K562 (cell line): Measurements from ENCODE around the gene RNF166. TPM values are rescaled to one million over a fixed set of nuclear protein-coding genes. Genes with fewer than 3 reads are reported as not detected.

ENCODE experiments used
- ATAC-seq: fragments of 200-7000 bp; cut with Tn5 transposase; 3 replicates; pipeline ENCODE4 v1.9.1; 2020; ENCODE audit warnings: moderate library complexity
- BruUV-seq: library from RNA; stranded (reverse); fragments of 400-500 nt; replicated peaks from 2 replicates; lab custom pipeline; 2021; lab: Mats Ljungman, UMichigan
- CTCF ChIA-PET: fragments of 300-600 bp; formaldehyde crosslinking; extraction: SDS; loops from one replicate; lab custom pipeline; 2021; ENCODE audit warnings: low intra/inter-chr PET ratio; lab: Yijun Ruan, JAX
- POLR2A ChIA-PET: fragments of 300-600, 350-650 bp; sonication (Branson Sonifier 250); formaldehyde crosslinking; extraction: SDS; loops from one replicate; lab custom pipeline; 2021; ENCODE audit warnings: antibody characterized with exemption, inconsistent platforms; lab: Yijun Ruan, JAX
- DNase-seq, 4 experiments: peaks; one replicate each; pipeline versions ENCODE4 v3.0.0 to v3.0.0-alpha.2; 2011 to 2018; ENCODE audit warnings: low spot score in 3 of 4, mixed read lengths in 3 of 4; ENCODE audit errors: extremely low read depth in 1 of 4
- FAIRE-seq: peaks from 2 replicates; lab custom pipeline; 2011; peaks lifted over from hg19 to GRCh38; lab: Jason Lieb, UNC
- H2AFZ ChIP-seq: 2 replicates; pipeline ENCODE4 v1.6.0; 2011; ENCODE audit warnings: low read depth, low read length, control low read depth, inconsistent platforms
- H3K27ac ChIP-seq: fragments of 200-600 bp; 3 replicates; pipeline ENCODE4 v1.8.0; 2011; ENCODE audit warnings: low read depth, mild to moderate bottlenecking, control low read depth, inconsistent platforms, low read length, moderate library complexity, mixed read lengths; ENCODE audit errors: extremely low read depth
- H3K27me3 ChIP-seq, 2 experiments: fragments of 300-600 bp in 1 of 2; 2 replicates in 1 of 2; 3 replicates in 1 of 2; pipeline versions ENCODE4 v1.6.0 to v1.8.0; 2011; ENCODE audit warnings: inconsistent platforms in 2 of 2, low read length in 2 of 2, mild to moderate bottlenecking in 1 of 2, mixed read lengths in 1 of 2, moderate library complexity in 1 of 2; ENCODE audit not compliant: control insufficient read depth in 2 of 2, insufficient read depth in 2 of 2
- H3K36me3 ChIP-seq: fragments of 300-600 bp; 3 replicates; pipeline ENCODE4 v1.8.0; 2011; ENCODE audit warnings: mild to moderate bottlenecking, low read length, inconsistent platforms; ENCODE audit not compliant: control insufficient read depth, insufficient read depth
- H3K4me1 ChIP-seq, 2 experiments: fragments of 200-600 bp in 1 of 2; replicated peaks in 1 of 2; 2 replicates in 1 of 2; 3 replicates in 1 of 2; pipeline versions ENCODE4 v1.5.1 to v1.8.0; 2011; ENCODE audit warnings: inconsistent platforms in 2 of 2, low read length in 2 of 2, mild to moderate bottlenecking in 1 of 2, mixed read lengths in 1 of 2, moderate library complexity in 1 of 2; ENCODE audit not compliant: control insufficient read depth in 2 of 2, insufficient read depth in 2 of 2
- H3K4me2 ChIP-seq: 2 replicates; pipeline ENCODE4 v1.6.1; 2011; ENCODE audit warnings: low read length, control low read depth, inconsistent platforms, mixed read lengths; ENCODE audit not compliant: insufficient read depth
- H3K4me3 ChIP-seq: fragments of 200-600 bp; sonication (generic), shearing (Covaris generic); 2 replicates; pipeline ENCODE4 v1.5.1; 2016; ENCODE audit warnings: control low read depth, inconsistent platforms
- H3K79me2 ChIP-seq: fragments of 200-600 bp; 3 replicates; pipeline ENCODE4 v1.8.0; 2011; ENCODE audit warnings: low read length, inconsistent platforms; ENCODE audit not compliant: control insufficient read depth, insufficient read depth
- H3K9ac ChIP-seq, 2 experiments: 2 replicates each; pipeline versions ENCODE4 v1.6.0 to v1.6.1; 2011; ENCODE audit warnings: low read depth in 2 of 2, low read length in 2 of 2, control low read depth in 1 of 2, inconsistent platforms in 1 of 2, mild to moderate bottlenecking in 1 of 2, mixed read lengths in 1 of 2; ENCODE audit not compliant: insufficient read depth in 1 of 2
- H3K9me1 ChIP-seq: one replicate; pipeline ENCODE4 v1.6.0; 2011; ENCODE audit warnings: inconsistent platforms, mild to moderate bottlenecking, low read length, moderate library complexity; ENCODE audit not compliant: control insufficient read depth, insufficient read depth
- H3K9me3 ChIP-seq: replicated peaks from 2 replicates; pipeline ENCODE4 v1.5.1; 2011; ENCODE audit warnings: low read depth, low read length, inconsistent platforms; ENCODE audit not compliant: control insufficient read depth, insufficient read depth
- H4K20me1 ChIP-seq: replicated peaks from 2 replicates; pipeline ENCODE4 v1.6.1; 2011; ENCODE audit warnings: low read length, inconsistent platforms, mixed read lengths; ENCODE audit not compliant: control insufficient read depth, insufficient read depth
- FIP1L1 ChIP-seq: fragments of 200-400 bp; formaldehyde crosslinking; IDR thresholded peaks from 2 replicates; pipeline ENCODE4 v1.6.1; 2018; ENCODE audit warnings: mild to moderate bottlenecking, low read depth, low read length; ENCODE audit not compliant: poor library complexity, severe bottlenecking
- PCBP1 ChIP-seq: fragments of 200-400 bp; formaldehyde crosslinking; IDR thresholded peaks from 2 replicates; pipeline ENCODE4 v1.6.1; 2018; ENCODE audit warnings: mild to moderate bottlenecking, low read depth, low read length; ENCODE audit not compliant: poor library complexity, severe bottlenecking
- SP2 ChIP-seq: IDR thresholded peaks from 2 replicates; pipeline ENCODE4 v1.6.1; 2011; ENCODE audit warnings: mild to moderate bottlenecking, low read depth, low read length, moderate library complexity; ENCODE audit not compliant: poor library complexity, severe bottlenecking; ENCODE audit errors: extremely low read depth
- ZNF165 ChIP-seq: fragments of 250-450 bp; sonication (Bioruptor Pico); IDR thresholded peaks from 2 replicates; pipeline ENCODE4 v1.4.0; 2020; ENCODE audit warnings: borderline replicate concordance
- WGBS: fragments of 100-300 bp; shearing (Covaris generic); methylation state at CpG from one replicate; pipeline ENCODE4 v1.1.6; 2016; ENCODE audit warnings: low coverage, mixed read lengths; ENCODE audit not compliant: insufficient coverage; ENCODE audit errors: missing lambda C conversion rate; 5-methylcytosine and 5-hydroxymethylcytosine counted together
- in situ Hi-C: fragments of 300-500 bp; cut with MboI; formaldehyde crosslinking; loops from 4 replicates; pipeline ENCODE4 v1.15.0; 2018; ENCODE audit warnings: inconsistent platforms, mixed read lengths
- intact Hi-C: fragments of 100-400 bp; cut with micrococcal nuclease; formaldehyde crosslinking; loops from 2 replicates; pipeline ENCODE4 v1.14.2; 2022
- polyA plus RNA-seq, 8 experiments: library from polyadenylated mRNA; depleted of rRNA in 4 of 8; stranded (reverse) in 5 of 8; unstranded in 3 of 8; fragments of >200 nt; fragmentation: Nextera tagmentation in 2 of 8; fragmentation: Illumina TruSeq in 1 of 8; extraction: Ambion mirVana in 2 of 8; extraction: Trizol in 1 of 8; gene quantifications; 2 replicates each; pipeline versions ENCODE4 v1.2.1 to v1.2.3, GENCODE V29; 2011 to 2014; ENCODE audit warnings: inconsistent platforms in 1 of 8, missing spikeins in 1 of 8
- total RNA-seq, 7 experiments: library from RNA; depleted of rRNA in 6 of 7; stranded (reverse); fragments of >200 nt in 6 of 7; fragmentation: Illumina TruSeq in 2 of 7; extraction: Trizol in 2 of 7; gene quantifications; 2 replicates each; pipeline versions ENCODE4 v1.2.1 to v1.2.3, GENCODE V29; 2011 to 2021; ENCODE audit warnings: low replicate concordance in 1 of 7
- TF ChIP-seq, protein P1 (sequence below): fragments of 450-650 bp; IDR thresholded peaks from 2 replicates; pipeline ENCODE4 v1.6.1; 2016; ENCODE audit warnings: low read depth

RNF166 gene
- total and polyA plus RNA-seq, 9 of the 15 experiments (the other 6 are each of a cell fraction or from before 2014, with no cell fraction given) = 0.56 to 60.3 (median 19.5) TPM

- intact Hi-C loops = no loop called here
- Histone ChIP-seq H3K9ac (peak overlapping the region in 1 of 2 experiments; percentile 14; a peak in 2 of 4 replicates), H4K20me1 (peaks cover 13% of the 10 kb centered on the region; the same call in 1 of the 2 replicates), H3K27me3 (no peaks in the 10 kb centered on the region), H3K9me3 (no peaks in the 10 kb centered on the region), H3K36me3 (peaks cover 86% of the 10 kb centered on the region; the same call in 2 of the 3 replicates), H3K4me2 (no peak overlapping the region), H2AFZ (no peak overlapping the region), H3K4me1 (peaks cover 18 to 92% of the 10 kb centered on the region in 2 experiments), H3K9me1 (no peaks in the 10 kb centered on the region), H3K27ac (no peak overlapping the region), H3K79me2 (peaks cover 44% of the 10 kb centered on the region), H3K4me3 (no peak overlapping the region)
- 86% methylated on average over 26 of the region's 29 CpGs for WGBS
- in situ Hi-C loops = no loop called here
- no peak for ATAC-seq
- DNase-seq = no peak
- FAIRE-seq = no peak
- BruUV-seq = no TSS peak
- ChIA-PET CTCF (no interaction called here), POLR2A (interaction anchor here (0.6 to 1.2 kb wide), 2 partner anchors 23 to 60 kb away, joined by 3 to 4 read pairs; no protein-coding TSS in a partner anchor)
- peak; percentile 13 for TF ChIP-seq PCBP1
- TF ChIP-seq FIP1L1 = peak; percentile 29
- no peak for TF ChIP-seq SP2
Measured at GRCh38 chr16:88655733-88656281, 50.4 kb downstream of the RNF166 start.

DNA sequence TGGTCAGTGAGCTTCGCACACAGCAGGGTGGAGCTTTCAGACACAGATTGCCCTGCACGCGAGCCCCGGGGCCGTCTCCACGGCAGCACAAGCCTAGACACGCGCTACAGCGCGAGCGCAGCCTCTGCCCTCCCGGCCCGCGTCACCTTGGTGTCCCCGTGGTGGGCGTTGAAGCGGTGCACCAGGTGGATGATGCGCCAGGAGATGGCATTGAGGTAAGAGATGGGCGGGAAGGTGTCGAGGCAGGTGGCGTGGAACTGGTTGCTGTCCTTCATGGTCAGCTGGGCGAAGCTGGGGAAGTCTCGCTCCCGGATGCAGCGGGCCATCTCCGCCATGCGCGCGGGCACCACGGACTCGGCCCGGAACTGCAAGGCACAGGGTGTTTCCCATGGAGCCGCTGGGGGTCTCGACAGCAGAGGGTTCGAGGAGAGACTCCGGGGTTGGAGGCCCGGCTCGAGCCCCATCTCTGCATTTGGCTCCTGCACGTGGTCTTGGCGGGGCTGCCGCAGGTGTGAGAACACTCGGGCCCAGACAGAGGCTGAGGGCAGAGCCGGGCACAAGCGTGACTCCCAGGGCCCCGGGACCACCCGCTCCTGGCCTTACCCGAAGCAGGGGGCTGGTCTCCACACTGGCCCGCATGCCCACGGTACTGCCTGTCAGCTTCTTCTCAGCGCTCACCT, 51.0 kb downstream of the RNF166 start:
- in situ Hi-C loops (no loop called here), intact Hi-C loops (no loop called here)
- Histone ChIP-seq H3K9me3 (no peaks in the 10 kb centered on the region), H2AFZ (no peak overlapping the region), H3K4me3 (no peak overlapping the region), H3K36me3 (peaks cover 85% of the 10 kb centered on the region; the same call in 2 of the 3 replicates), H3K9ac (peak overlapping the region in 1 of 2 experiments; percentile 14; a peak in 1 of 4 replicates), H4K20me1 (peaks cover 13% of the 10 kb centered on the region; the same call in 1 of the 2 replicates), H3K27ac (no peak overlapping the region), H3K9me1 (no peaks in the 10 kb centered on the region), H3K79me2 (peaks cover 44% of the 10 kb centered on the region), H3K27me3 (no peaks in the 10 kb centered on the region), H3K4me2 (no peak overlapping the region), H3K4me1 (peaks cover 17 to 93% of the 10 kb centered on the region in 2 experiments)
- ChIA-PET POLR2A (interaction anchor here (0.6 to 1.2 kb wide), 3 partner anchors 16 to 61 kb away, joined by 3 to 4 read pairs (median 4); no protein-coding TSS in a partner anchor), CTCF (no interaction called here)
- ATAC-seq (no peak), FAIRE-seq (no peak), DNase-seq (no peak)
- no TSS peak for BruUV-seq
- WGBS = 93% methylated on average over 41 of the region's 50 CpGs
- no peak for TF ChIP-seq ZNF165 (CRISPR knock-in tag)
- TF ChIP-seq, protein P1, sequence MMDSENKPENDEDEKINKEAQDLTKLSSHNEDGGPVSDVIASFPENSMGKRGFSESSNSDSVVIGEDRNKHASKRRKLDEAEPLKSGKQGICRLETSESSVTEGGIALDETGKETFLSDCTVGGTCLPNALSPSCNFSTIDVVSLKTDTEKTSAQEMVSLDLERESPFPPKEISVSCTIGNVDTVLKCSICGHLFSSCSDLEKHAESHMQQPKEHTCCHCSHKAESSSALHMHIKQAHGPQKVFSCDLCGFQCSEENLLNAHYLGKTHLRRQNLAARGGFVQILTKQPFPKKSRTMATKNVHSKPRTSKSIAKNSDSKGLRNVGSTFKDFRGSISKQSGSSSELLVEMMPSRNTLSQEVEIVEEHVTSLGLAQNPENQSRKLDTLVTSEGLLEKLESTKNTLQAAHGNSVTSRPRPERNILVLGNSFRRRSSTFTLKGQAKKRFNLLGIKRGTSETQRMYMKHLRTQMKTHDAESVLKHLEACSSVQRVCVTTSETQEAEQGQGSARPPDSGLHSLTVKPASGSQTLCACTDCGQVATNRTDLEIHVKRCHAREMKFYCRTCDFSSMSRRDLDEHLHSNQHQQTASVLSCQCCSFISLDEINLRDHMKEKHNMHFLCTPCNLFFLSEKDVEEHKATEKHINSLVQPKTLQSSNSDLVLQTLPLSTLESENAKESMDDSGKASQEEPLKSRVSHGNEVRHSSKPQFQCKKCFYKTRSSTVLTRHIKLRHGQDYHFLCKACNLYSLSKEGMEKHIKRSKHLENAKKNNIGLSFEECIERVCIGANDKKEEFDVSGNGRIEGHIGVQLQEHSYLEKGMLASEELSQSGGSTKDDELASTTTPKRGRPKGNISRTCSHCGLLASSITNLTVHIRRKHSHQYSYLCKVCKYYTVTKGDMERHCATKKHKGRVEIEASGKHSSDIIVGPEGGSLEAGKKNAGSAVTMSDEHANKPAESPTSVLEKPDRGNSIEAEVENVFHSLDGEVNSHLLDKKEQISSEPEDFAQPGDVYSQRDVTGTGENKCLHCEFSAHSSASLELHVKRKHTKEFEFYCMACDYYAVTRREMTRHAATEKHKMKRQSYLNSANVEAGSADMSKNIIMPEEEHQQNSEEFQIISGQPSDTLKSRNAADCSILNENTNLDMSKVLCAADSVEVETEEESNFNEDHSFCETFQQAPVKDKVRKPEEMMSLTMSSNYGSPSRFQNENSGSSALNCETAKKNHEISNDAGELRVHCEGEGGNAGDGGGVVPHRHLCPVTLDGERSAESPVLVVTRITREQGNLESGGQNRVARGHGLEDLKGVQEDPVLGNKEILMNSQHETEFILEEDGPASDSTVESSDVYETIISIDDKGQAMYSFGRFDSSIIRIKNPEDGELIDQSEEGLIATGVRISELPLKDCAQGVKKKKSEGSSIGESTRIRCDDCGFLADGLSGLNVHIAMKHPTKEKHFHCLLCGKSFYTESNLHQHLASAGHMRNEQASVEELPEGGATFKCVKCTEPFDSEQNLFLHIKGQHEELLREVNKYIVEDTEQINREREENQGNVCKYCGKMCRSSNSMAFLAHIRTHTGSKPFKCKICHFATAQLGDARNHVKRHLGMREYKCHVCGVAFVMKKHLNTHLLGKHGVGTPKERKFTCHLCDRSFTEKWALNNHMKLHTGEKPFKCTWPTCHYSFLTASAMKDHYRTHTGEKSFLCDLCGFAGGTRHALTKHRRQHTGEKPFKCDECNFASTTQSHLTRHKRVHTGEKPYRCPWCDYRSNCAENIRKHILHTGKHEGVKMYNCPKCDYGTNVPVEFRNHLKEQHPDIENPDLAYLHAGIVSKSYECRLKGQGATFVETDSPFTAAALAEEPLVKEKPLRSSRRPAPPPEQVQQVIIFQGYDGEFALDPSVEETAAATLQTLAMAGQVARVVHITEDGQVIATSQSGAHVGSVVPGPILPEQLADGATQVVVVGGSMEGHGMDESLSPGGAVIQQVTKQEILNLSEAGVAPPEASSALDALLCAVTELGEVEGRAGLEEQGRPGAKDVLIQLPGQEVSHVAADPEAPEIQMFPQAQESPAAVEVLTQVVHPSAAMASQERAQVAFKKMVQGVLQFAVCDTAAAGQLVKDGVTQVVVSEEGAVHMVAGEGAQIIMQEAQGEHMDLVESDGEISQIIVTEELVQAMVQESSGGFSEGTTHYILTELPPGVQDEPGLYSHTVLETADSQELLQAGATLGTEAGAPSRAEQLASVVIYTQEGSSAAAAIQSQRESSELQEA = no peak
